Hepatocyte (in vitro differentiated cells): Measurements from ENCODE around the gene ASB11. TPM values are rescaled to one million over a fixed set of nuclear protein-coding genes. Genes with fewer than 3 reads are reported as not detected.

Experiments
- DNase-seq: peaks from one replicate; pipeline ENCODE4 v3.0.0-alpha.2; 2016; ENCODE audit warnings: low spot score
- H2AFZ ChIP-seq: fragments of 200-600 bp; sonication (generic); 2 replicates; pipeline ENCODE4 v1.6.0; 2016; ENCODE audit warnings: antibody characterized with exemption, mild to moderate bottlenecking
- H3K27ac ChIP-seq: fragments of 200-600 bp; sonication (generic); 2 replicates; pipeline ENCODE4 v1.5.1; 2016; ENCODE audit warnings: mild to moderate bottlenecking
- H3K27me3 ChIP-seq: fragments of 200-600 bp; sonication (generic); 2 replicates; pipeline ENCODE4 v1.6.1; 2016
- H3K36me3 ChIP-seq: fragments of 200-600 bp; sonication (generic); replicated peaks from 2 replicates; pipeline ENCODE4 v1.5.1; 2016; ENCODE audit warnings: low read depth; ENCODE audit not compliant: insufficient read depth
- H3K4me1 ChIP-seq: fragments of 200-600 bp; sonication (generic); 2 replicates; pipeline ENCODE4 v1.5.1; 2016; ENCODE audit warnings: mild to moderate bottlenecking, moderate library complexity; ENCODE audit not compliant: insufficient read depth
- H3K4me2 ChIP-seq: fragments of 200-600 bp; sonication (generic); 2 replicates; pipeline ENCODE4 v1.6.0; 2016
- H3K4me3 ChIP-seq: fragments of 200-600 bp; sonication (generic); 2 replicates; pipeline ENCODE4 v1.5.1; 2016; ENCODE audit warnings: mild to moderate bottlenecking
- H3K79me2 ChIP-seq: fragments of 200-600 bp; sonication (generic); 2 replicates; pipeline ENCODE4 v1.6.0; 2017; ENCODE audit warnings: mild to moderate bottlenecking
- H3K9me2 ChIP-seq: fragments of 200-600 bp; sonication (generic); replicated peaks from 2 replicates; pipeline ENCODE4 v1.6.0; 2017; ENCODE audit warnings: mild to moderate bottlenecking; ENCODE audit not compliant: insufficient read depth
- H3K9me3 ChIP-seq: fragments of 200-600 bp; sonication (generic); 2 replicates; pipeline ENCODE4 v1.5.1; 2016; ENCODE audit warnings: low read depth, mild to moderate bottlenecking
- H4K20me1 ChIP-seq: fragments of 200-600 bp; sonication (generic); 2 replicates; pipeline ENCODE4 v1.6.0; 2016; ENCODE audit warnings: mild to moderate bottlenecking; ENCODE audit not compliant: insufficient read depth, poor library complexity, severe bottlenecking
- CTCF ChIP-seq: fragments of 200-600 bp; sonication (generic); IDR thresholded peaks from 2 replicates; pipeline ENCODE4 v1.5.1; 2016; ENCODE audit warnings: antibody characterized with exemption, mild to moderate bottlenecking; ENCODE audit not compliant: poor library complexity
- EZH2 ChIP-seq: fragments of 200-600 bp; sonication (generic); IDR thresholded peaks from 2 replicates; pipeline ENCODE4 v1.6.1; 2016; ENCODE audit warnings: antibody characterized with exemption, mild to moderate bottlenecking, borderline replicate concordance
- EZH2phosphoT487 ChIP-seq: fragments of 200-600 bp; sonication (generic); IDR thresholded peaks from one replicate; pipeline ENCODE4 v1.6.1; 2018; ENCODE audit warnings: antibody characterized with exemption, mild to moderate bottlenecking, low read depth, moderate library complexity; ENCODE audit not compliant: unreplicated experiment, severe bottlenecking
- WGBS: methylation state at CpG from one replicate; pipeline ENCODE4 v1.1.6; 2016; ENCODE audit warnings: low lambda C conversion rate; ENCODE audit errors: missing lambda C conversion rate; 5-methylcytosine and 5-hydroxymethylcytosine counted together
- polyA plus RNA-seq: library from polyadenylated mRNA; unstranded; fragments of >200 nt; fragmentation: Nextera tagmentation; extraction: Ambion mirVana; gene quantifications from 2 replicates; pipeline ENCODE4 v1.2.1, GENCODE V29; 2016
- total RNA-seq: library from RNA; depleted of rRNA; stranded (reverse); fragments of >200 nt; gene quantifications from 2 replicates; pipeline ENCODE4 v1.2.3, GENCODE V29; 2014

ASB11 gene
- total RNA-seq (0.20 and 0.40 TPM in 2 replicates), polyA plus RNA-seq (not detected in 2 replicates)

- H4K20me1 ChIP-seq = no peaks in the 10 kb centered on the region
- WGBS = 39% methylated on average over 3 of the region's 3 CpGs
- H3K4me2 ChIP-seq = no peak within 1 kb of the TSS
- H2AFZ ChIP-seq = no peak within 1 kb of the TSS
- H3K27ac ChIP-seq = no peak within 1 kb of the TSS
- TF ChIP-seq EZH2 = no peak
- TF ChIP-seq CTCF = no peak
- no peak for TF ChIP-seq EZH2phosphoT487
- no peaks in the 10 kb centered on the region for H3K27me3 ChIP-seq
- no peaks in the 10 kb centered on the region for H3K9me2 ChIP-seq
- no peaks in the 10 kb centered on the region for H3K36me3 ChIP-seq
- DNase-seq = no peak
- H3K79me2 ChIP-seq = no peaks in the 10 kb centered on the region
- H3K4me1 ChIP-seq = no peaks in the 10 kb centered on the region
- no peak within 1 kb of the TSS for H3K4me3 ChIP-seq
- H3K9me3 ChIP-seq = no peaks in the 10 kb centered on the region
Measured at GRCh38 chrX:15315509-15315908, at the start of gene ASB11. Gene ASB11, minus strand, starts transcription at chrX:15315640. Its CDS starts 35 bp downstream, at chrX:15315605.

GRCh38 chrX:15359701-15360100 is 44.3 kb upstream of the ASB11 start:
- 79% methylated on average over 2 of the region's 2 CpGs for whole genome bisulfite sequencing
- H3K36me3 ChIP-seq = no peaks in the 10 kb centered on the region
- H3K79me2 ChIP-seq = no peaks in the 10 kb centered on the region
- no peaks in the 10 kb centered on the region for H4K20me1 ChIP-seq
- TF ChIP-seq CTCF = no peak
- no peak for TF ChIP-seq EZH2
- TF ChIP-seq EZH2phosphoT487 = no peak
- no peak overlapping the region for H3K4me3 ChIP-seq
- no peaks in the 10 kb centered on the region for H3K9me3 ChIP-seq
- H2AFZ ChIP-seq = no peak overlapping the region
- no peaks in the 10 kb centered on the region for H3K4me1 ChIP-seq
- DNase-seq = no peak
- no peak overlapping the region for H3K27ac ChIP-seq
- H3K9me2 ChIP-seq = no peaks in the 10 kb centered on the region
- no peaks in the 10 kb centered on the region for H3K27me3 ChIP-seq
- no peak overlapping the region for H3K4me2 ChIP-seq

- H3K9me3 ChIP-seq = no peaks in the 10 kb centered on the region
- H3K79me2 ChIP-seq = no peaks in the 10 kb centered on the region
- H3K36me3 ChIP-seq = no peaks in the 10 kb centered on the region
- no peak overlapping the region for H3K4me3 ChIP-seq
- no peaks in the 10 kb centered on the region for H3K4me1 ChIP-seq
- H3K27me3 ChIP-seq = no peaks in the 10 kb centered on the region
- no peak for DNase-seq
- H3K4me2 ChIP-seq = no peak overlapping the region
- H3K9me2 ChIP-seq = no peaks in the 10 kb centered on the region
- 90% methylated on average over 2 of the region's 2 CpGs for WGBS
- no peak overlapping the region for H2AFZ ChIP-seq
- H3K27ac ChIP-seq = no peak overlapping the region
- TF ChIP-seq EZH2 = no peak
- no peak for TF ChIP-seq EZH2phosphoT487
- TF ChIP-seq CTCF = no peak
- H4K20me1 ChIP-seq = no peaks in the 10 kb centered on the region
Measured at GRCh38 chrX:15358533-15358932, 43.1 kb upstream of the ASB11 start.

GRCh38 chrX:15356444-15356843 is 41.0 kb upstream of the ASB11 start:
- Histone ChIP-seq H3K4me1 (no peaks in the 10 kb centered on the region), H2AFZ (no peak overlapping the region), H3K79me2 (no peaks in the 10 kb centered on the region), H3K27ac (peak overlapping the region; percentile 13), H3K4me2 (no peak overlapping the region), H3K9me2 (no peaks in the 10 kb centered on the region), H3K27me3 (no peaks in the 10 kb centered on the region), H3K9me3 (no peaks in the 10 kb centered on the region), H4K20me1 (no peaks in the 10 kb centered on the region), H3K36me3 (no peaks in the 10 kb centered on the region), H3K4me3 (no peak overlapping the region)
- TF ChIP-seq EZH2phosphoT487 (no peak), CTCF (no peak), EZH2 (no peak)
- 60% methylated on average over 1 of the region's 1 CpG for WGBS
- DNase-seq = peak; percentile 12
